NCI-H510A (cell line): Measurements from ENCODE around the gene TRIM27.
A peak's percentile ranks its signal among the peaks of the same experiment; 100 is the strongest.
"Not testable (repeated sequence)": the region's sequence is repeated elsewhere in the genome, so short reads cannot be mapped to it uniquely, and the experiment has no call there.

Experiments
- DNase-seq: peaks from one replicate; lab custom pipeline; 2025; lab: John Stamatoyannopoulos, UW

Gene TRIM27

GRCh38 chr6:28864326-28864923 lies 59.4 kb downstream of the TRIM27 start:
- no peak for DNase-seq

GRCh38 chr6:28863604-28864325 lies 60.0 kb downstream of the TRIM27 start:
- DNase-seq, result peak; percentile 30

- DNase-seq, result no peak
Measured at GRCh38 chr6:28862077-28862476, 61.7 kb downstream of the TRIM27 start.

- DNase-seq, result no peak
Measured at GRCh38 chr6:28861339-28861738, 62.4 kb downstream of the TRIM27 start.

- no peak for DNase-seq
Measured at GRCh38 chr6:28860581-28860980, 63.2 kb downstream of the TRIM27 start.

GRCh38 chr6:28858963-28859362 lies 64.8 kb downstream of the TRIM27 start:
- DNase-seq, result no peak

- DNase-seq, result no peak
Measured at GRCh38 chr6:28856620-28857005, 67.2 kb downstream of the TRIM27 start.

- DNase-seq, result not testable (repeated sequence)
Measured at GRCh38 chr6:28854405-28854804, 69.4 kb downstream of the TRIM27 start.
